GM19467 (cell line): Measurements from ENCODE around the gene JSRP1.

ENCODE experiments used
- ATAC-seq: cut with Tn5 transposase; IDR thresholded peaks from one replicate; pipeline ENCODE4 v1.9.1; 2021; ENCODE audit warnings: mild to moderate bottlenecking, moderate library complexity; ENCODE audit not compliant: unreplicated experiment

JSRP1 gene, protein sequence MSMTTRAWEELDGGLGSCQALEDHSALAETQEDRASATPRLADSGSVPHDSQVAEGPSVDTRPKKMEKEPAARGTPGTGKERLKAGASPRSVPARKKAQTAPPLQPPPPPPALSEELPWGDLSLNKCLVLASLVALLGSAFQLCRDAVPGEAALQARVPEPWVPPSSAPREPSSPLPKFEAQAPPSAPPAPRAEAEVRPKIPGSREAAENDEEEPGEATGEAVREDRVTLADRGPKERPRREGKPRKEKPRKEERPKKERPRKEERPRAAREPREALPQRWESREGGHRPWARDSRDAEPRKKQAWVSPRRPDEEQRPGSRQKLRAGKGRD

DNA sequence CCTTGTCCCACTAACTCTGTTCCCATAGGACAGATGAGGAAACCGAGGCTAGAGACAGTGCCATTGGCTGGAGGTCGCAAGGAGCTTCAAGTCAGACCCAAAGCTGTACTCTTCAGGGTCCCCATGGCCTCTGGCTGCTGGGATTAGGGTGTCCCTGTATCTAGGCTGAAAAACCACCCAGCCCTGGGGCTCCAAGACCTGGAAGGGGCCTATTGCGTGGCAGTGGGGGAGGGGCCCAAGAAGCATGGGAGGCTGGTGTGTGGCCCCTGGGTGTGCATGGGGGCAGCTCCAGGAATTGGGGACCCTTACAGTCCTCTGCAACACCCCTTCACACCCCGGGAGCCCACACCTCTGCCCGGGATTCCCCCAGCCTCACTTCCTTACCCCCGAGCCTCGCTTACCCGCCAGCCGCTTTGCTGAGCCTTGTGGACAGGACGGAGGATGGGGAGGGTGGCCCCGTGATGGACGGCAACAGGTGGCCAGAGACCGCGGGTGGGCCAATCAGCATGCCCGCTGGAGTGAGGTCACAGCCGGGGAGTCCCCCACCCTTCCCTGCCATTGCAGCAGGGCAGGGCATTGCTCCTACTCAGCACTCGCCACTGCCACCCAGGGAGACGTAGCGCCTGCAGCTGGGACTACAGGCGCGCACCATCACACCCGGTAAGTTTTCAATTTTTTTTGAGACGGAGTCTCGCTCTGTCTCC, at the start of gene JSRP1:
Gene JSRP1 (minus strand): TSS at position 436 of the 704 bp plus-strand sequence. CDS start 1,103 bp downstream, outside the sequence.
- ATAC-seq, result no peak

DNA sequence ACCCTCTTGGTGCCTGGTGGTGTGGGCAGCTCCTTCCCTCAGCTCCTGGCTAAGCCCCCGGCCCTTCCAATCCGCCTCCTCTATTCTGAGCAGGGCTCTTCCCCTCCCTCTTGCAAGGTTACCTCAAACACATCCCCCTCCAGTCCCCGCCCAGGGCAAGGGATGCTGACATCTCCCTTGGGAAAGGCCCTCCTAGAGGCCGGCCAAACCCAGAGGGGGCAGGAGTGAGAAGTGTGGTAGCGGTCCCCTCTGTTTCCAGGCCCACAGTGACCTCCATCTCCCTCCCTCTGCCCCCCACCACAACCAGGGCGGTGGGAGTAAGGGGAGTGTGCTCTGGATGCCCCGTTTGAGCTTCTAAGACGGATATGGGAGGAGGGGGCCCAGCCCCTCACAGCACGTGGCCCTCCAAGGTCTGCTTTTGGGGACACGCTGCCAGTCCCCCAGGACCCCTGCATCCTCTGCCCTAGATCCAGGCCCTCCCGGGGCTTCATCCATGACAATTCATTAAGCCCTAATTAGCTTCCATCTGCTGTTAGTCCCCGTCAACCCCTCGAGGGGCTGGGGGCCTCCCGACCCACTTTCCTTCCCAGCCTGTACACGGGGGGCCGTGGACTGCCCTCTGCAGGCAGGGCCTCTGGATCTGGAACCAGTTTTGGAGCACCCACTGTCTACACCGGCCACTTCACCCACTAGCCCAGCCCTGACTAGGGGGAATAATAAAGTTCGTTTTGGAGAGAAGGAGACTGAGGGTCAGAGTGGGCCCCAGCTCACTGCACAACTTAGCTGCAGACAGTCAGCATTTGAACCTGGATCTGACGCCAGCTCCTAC, 49.4 kb upstream of the JSRP1 start:
- ATAC-seq, result no peak

DNA sequence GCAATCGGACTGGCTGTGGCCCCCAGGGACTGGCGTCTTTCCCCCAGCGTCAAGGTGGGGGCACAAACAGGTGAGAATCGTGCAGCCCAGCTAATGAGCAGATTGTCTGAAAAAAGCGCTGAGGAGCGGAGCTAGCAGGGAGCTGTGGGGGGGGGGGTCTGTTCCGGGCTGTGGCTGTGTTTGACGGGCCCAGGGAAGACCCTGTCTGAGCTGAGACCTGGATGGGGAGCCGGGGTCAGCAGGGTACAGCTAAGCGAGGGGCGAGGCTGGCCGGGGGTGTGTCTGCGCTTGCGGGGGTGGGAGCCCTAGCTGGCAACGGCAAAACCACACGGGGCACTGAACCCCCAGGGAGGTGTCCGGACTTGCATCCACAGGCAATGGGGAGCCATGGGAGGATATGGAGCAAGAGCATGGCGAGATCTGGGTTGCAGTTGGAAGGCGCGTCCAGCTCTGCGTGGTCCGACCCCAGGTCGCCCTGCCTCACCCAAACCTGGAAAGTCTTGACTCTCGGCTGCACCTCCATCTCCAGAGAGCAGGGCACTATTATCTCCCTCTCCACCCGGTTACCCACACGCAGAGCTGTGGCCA, 47.1 kb upstream of the JSRP1 start:
- no peak for ATAC-seq

DNA sequence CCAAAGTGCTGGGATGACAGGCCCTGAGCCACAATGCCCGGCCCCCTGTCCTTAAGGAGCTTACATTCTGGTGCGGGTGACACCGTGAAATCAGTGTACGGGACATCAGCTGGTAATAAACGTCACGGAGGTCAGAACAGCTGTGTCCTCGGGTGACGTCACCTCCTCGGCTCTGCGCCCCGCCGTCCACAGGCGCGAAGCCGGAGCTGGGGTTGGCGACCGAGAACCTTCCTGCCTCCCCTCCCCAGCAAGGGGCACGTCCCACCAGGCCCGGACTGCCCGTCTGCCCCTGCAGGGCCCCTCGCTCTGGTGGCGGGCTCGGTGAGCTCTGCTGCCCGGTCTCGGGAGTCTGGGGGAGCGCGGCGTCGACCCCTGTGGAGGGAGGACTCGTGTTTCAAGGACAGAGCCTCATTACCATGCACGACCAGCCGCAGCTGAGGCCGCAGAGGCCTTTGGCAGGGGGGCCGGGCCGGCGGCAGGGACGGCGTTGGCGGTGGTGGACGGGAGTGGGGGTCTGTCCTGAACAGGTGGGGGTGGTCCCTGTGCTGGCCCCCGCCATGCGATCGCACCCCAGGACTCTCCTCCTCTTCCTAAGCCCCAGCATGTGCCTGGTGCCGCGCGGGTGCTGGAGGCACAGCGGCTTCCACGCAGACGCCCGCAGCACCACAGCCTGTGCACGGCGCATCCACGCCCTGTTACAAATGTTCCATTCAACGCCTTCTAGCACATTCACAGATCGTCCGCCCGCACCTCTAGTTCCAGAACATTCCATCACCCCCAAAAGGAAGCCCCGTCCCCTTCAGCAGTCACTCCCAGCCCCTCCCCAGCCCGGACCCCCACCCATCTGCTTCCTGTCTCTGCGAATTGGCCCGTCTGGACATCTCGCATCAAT, 46.3 kb upstream of the JSRP1 start:
- ATAC-seq, result no peak

DNA sequence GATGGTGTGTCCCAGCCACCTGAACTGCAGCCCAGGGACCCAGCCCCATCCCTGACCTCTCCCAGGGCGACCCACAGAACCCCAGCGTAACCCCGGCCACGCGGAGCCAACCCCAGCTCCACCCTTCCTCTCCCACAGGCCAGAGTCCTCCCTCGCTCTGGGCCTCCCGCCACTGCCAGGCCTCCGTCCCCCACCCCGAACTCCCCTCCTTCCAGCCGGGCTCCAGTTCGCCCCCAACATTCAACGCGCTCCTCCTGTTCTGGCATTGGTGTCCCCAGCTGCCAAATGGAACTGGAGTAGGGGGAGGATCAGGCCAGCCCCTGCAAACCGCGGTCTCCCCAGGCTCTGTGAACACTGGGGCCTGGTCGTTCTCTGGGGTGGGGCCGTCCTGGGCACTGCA, 44.3 kb upstream of the JSRP1 start:
- ATAC-seq, result no peak

DNA sequence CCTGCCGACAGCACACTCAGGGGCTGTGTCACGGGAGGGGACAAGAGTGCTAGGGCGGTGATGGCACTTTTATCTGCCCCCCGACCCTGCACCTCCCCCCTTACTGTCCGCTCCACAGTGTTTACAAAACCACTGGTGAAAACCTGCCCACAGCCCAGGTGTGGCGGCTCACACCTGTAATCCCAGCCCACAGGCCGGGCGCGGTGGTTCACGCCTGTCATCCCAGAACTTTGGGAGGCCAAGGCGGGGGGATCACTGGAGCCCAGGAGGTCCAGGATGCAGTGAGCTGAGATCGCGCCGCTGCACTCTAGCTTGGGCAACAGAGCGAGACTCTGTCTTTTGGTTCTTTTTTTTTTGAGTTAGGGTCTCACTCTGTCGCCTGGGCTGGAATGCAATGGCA, 39.9 kb upstream of the JSRP1 start:
- ATAC-seq, result no peak

DNA sequence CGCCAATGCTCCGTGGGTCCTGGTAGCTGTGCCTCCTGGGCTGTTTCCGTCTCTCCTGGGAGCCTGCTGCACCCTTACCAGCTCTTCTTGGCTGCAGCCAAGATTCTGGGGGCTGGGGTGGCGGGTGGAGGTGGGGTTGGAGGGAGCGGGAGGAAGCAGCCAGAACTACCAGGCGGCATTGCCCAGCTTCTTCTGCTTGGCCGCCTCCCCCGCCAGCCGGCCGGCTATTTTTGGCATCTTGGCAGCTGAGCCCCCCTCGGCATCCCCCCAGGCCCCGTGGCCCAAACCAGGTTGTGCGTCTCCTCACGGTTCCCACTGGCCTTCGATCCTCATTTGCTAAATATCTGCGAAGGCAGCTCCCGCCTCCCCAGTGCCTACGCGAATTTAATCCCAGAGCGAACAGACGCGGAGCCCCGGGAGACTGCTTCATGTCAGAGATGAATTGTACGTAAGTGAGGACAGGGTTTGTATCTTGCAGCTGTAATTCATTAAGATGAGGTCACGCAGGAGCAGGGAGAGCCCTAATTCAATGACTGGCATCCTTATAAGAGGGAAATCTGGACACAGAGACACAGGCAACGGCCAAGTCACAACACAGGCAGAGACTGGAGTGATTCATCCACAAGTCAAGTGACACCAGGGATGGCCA, 38.6 kb upstream of the JSRP1 start:
- no peak for ATAC-seq

DNA sequence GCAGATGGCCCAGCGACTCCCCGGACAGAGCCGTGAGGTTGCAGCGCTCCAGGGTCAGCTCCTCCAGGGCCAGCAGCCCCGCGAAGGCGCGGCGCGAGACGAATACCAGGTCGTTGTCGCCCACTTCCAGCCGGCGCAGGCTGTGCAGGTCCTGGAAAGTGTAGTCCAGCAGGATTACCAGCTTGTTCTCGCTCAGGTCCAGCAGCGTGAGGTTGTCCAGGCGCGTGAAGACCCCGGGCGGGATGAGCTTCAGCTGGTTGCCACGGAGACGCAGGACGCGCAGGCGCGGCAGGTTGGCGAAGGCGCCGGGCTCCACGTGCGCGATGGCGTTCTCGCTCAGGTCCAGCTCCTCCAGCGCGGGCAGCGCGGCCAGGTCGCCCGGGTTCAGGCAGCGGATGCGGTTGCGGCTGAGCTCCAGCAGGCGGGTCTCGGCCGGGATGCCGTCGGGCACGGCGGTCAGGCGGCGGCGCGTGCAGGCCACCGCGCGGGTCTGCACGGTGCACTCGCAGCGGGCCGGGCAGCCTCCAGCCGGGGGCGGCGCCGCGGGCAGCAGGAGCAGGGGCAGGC, 35.1 kb upstream of the JSRP1 start:
- ATAC-seq, result no peak

DNA sequence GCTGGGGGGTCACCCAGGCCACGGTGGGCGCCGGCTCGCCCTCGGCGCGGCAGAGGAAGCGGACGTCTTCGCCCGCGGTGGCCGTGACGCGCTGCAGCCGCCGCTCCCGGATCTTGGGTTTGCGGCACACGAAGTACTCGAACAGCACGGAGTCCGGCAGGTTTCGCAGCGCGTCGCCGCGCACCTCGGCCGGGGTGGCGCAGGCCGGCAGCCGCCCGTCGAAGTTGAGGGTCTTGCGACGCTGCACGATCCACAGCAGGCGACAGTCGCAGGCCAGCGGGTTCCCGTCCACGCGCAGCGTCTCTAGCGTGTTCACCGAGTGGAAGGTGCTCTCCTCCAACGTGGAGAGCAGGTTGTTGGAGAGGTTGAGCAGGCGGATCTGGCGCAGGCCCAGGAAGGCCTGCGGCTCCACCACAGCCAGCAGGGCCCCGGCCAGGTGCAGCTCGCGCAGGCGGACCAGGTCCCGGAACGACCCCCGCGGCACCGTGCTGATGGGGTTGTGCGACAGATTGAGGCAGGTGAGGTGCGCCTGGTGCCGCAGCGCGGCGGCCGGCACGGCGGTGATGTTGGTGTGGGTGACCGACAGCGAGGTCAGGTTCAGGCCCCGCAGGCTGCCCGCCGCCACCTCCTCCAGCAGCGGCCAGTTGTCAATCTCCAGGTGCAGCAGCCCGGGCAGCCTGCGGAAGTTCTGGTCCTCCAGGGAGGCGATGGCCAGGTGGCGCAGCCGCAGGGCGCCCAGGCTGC, 34.4 kb upstream of the JSRP1 start:
- ATAC-seq, result no peak

DNA sequence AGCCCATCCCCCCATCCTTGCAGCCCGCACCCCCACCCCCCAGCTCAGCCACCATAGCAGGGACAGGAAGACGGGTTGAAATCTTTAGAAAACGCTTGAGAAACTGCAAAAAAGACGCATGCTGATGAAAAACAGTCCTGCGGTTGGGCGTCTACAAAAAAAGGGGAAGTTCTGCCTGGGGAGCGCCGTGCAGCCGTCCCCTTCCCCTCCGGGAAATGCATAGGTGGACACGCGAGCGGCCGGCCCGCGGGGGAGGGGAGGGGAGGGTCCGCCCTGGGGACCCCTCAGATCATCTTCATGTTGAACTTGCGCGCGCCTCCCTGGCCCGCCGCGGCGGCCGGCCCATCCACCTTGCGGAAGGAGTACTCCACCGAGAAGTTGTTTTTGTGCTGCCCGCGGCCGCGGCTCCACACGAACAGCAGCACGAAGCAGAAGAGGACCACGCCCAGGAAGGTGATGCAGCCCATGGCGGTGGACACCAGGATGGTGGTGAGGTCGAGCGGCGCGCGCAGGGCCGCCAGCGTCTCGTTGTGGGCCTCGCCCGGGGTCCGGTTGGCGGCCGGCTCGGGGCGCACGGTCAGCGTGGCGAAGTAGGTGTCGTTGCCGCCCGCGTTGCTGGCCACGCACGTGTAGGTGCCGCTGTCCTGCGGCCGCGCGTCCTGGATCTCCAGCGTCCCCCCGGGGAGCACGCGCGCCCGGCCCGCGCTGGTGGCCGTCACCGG, 33.7 kb upstream of the JSRP1 start:
- ATAC-seq, result no peak

DNA sequence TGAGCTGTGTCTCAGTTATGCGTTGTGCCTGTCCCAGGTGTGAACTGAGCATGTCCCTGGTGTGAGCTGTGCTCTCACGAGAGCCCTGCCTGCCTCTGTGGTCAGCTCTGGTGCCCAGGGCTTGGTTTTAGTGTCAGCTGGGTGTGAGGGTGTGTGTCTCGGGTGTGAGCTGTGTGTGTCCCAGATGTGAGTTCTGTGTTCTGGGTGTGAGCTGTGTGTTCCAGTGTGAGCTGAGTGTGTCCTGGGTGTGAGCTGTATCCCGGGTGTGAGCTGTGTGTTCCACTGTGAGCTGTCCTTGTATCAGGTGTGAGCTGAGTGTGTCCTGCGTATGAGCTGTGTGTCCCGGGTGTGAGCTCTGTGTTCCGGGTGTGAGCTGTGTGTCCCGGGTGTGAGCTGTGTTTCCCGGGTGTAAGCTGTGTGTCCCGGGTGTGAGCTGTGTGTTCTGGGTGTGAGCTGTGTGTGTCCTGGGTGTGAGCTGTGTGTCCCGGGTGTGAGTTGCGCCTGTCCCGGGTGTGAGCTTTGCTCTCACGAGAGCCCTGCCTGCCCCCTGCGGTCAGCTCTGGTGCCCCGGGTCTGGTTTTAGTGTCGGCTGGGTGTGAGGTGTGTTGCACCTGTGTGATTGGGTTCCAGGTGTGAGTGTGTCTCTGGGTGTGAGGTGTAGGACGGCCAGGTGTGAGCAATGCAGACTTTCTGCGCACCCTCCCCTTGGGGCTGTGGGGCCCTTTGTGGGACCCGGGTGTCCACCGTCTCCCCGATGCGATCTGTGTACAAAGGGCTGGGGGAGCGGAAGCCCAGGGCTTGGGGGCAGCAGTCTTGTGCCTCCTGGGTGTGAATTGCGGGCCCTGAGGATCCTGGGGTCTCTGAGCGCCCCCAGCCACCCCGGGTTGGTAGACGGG, 32.8 kb upstream of the JSRP1 start:
- ATAC-seq, result no peak

DNA sequence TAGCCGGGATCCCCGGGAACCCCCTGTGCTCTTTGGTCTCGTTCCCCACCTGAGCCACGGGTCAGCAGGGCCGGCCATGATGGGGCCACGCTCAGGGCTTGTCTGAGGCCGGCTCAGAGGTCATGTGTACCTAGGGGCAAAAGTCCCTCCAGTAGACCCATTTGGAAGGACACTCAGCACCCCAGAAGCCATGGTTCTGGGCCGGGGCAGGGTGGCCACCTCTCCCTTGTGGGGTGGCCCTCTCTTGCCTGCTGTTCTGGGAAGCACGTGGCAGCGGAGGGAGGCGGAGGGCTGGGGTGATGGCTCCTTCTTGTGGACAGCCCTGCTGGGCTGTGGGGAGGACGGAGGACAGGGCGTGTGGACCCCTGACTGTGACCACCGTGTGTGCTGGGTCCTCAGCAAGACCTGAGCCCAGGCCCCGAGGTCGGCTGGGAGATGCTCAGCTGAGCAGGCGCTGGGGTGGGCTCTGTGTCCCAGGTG, 32.2 kb upstream of the JSRP1 start:
- ATAC-seq, result no peak

DNA sequence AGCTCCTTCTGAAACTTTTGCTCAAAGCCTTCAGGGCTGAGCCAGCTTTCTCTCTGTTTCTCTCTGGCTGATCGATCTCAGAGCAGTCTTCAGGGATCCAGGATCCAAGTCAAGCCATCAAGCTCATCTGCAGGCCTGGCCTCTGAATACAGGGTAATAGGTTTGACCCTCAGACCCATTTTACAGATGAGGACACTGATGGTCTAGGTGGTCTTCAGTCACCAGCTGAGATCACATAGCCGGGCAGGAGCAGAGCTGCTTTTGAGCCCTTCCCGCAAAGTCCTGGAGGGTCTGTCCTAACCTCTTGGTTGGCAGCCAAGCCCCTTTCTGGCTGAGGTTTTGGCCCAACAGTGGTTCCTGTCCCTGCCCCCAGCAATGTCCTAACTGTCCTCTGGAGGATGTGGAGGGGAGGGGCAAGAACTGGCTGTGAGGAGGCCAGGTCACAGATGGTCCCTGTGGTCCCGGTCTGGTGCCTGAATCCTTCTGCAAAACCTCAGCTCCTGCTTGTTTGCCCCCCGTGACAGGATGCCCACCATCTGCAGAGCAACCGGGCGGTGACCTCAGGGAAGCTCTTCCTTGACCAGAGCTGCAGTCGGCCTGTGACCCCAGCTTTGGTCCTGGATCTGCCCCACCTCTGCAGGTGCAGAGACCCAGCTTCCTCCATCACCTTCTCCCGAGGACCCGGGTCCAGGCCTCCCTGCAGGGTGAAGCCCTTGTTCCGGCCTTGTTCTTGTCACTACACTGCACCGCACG, 31.5 kb upstream of the JSRP1 start:
- no peak for ATAC-seq

DNA sequence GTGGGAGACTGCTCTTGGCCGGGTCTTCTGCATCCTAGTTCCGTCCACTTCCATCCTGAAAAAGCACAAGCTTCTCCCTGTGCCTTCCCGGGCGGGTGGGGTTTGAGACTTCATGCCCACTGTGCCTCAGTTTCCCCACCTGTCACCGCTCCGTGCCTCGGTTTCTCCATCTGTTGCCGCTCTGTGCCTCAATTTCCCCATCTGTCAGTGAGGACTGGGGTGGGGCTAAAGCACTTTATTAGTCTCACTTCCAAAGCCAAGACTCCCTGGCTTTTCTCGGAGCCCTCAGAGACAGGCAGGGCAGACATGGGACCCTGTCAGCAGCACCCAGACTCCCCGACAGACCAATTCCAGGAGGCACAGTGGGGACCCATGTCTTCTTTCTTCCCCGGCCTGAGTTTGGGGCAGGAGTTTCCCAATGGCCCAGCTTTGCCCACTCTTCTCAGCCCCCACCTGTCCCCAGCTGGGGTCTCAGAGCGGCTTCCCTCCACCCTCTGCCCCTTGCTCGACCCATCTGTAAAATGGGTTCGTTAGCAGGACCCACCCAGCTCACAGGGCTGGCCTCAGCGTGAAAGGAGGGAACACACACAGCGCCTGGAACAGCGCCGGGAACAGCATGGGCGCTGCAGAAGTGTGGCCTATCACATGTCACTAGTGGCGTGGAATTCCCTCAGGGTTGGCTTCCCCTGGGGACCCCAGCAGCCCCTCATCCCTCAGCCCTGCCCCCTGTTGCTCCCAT, 30.4 kb upstream of the JSRP1 start:
- no peak for ATAC-seq

DNA sequence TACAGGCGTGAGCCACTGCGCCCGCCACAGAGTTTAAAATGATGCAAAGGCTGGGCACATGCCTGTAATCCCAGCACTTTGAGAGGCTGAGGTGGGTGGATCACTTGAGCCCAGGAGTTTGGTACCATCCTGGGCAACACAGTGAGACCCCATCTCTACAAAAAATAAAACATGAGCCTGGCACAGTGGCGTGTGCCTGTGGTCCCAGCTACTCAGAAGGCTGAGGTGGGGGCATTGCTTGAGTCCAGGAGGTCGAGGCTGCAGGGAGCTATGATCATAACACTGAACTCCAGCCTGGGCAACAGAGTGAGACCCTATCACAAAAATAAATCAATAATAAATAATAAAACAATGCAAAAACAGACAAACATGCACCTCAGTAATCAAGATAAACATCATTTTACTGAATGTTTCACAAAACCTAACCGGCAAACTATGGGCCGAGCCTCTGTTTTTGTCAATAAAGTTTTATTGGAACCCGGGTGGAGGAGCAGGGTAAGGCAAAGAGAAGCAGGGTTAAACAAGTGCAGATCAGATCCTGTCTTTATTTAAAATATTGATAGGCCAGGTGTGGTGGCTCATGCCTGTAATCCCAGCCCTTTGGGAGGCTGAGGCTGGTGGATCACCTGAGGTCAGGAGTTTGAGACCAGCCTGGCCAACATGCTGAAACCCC, 27.8 kb upstream of the JSRP1 start:
- no peak for ATAC-seq
